GM20000 (cell line): ENCODE results near the gene LCLAT1.

Source experiments
- DNase-seq: peaks from one replicate; pipeline ENCODE4 v3.0.0; 2012; ENCODE audit warnings: low spot score
- TF ChIP-seq, protein P1 (sequence below): IDR thresholded peaks from 2 replicates; pipeline ENCODE4 v1.5.1; 2012; ENCODE audit warnings: mild to moderate bottlenecking, control low read depth; ENCODE audit errors: extremely low read depth, missing control alignments

The LCLAT1 gene

DNA sequence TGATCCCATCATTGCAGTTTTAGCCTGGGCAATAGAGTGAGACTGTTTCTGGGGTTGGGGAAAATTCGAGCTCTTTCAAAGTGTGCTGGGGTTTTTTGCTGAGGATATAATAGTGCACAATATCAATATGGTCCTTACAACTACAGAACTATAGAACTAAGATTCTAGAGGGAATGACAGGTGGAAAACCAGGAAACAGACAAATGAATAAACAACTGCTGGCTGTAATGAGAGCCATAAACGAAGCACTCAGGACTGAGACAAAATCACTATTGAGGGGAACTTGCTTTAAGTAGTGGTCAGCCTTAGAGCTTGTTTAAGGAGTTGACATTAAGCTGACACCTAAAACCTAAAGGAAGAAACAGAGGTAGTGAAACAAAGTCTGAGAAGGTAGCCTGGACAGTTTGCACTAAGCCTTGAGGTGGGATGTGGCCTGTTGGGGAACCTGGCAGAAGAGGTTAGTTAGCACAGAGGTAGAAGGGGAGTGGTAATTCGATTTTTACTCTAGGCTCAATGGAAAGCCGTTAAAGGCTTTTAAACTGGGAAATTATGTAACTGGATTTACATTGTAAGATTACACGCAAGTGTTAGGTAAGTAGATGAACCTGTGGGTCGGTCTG lies 33.8 kb downstream of the LCLAT1 start:
- TF ChIP-seq, protein P1, sequence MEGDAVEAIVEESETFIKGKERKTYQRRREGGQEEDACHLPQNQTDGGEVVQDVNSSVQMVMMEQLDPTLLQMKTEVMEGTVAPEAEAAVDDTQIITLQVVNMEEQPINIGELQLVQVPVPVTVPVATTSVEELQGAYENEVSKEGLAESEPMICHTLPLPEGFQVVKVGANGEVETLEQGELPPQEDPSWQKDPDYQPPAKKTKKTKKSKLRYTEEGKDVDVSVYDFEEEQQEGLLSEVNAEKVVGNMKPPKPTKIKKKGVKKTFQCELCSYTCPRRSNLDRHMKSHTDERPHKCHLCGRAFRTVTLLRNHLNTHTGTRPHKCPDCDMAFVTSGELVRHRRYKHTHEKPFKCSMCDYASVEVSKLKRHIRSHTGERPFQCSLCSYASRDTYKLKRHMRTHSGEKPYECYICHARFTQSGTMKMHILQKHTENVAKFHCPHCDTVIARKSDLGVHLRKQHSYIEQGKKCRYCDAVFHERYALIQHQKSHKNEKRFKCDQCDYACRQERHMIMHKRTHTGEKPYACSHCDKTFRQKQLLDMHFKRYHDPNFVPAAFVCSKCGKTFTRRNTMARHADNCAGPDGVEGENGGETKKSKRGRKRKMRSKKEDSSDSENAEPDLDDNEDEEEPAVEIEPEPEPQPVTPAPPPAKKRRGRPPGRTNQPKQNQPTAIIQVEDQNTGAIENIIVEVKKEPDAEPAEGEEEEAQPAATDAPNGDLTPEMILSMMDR = no peak
- no peak for DNase-seq

GRCh38 chr2:30481323-30481800 lies 34.3 kb downstream of the LCLAT1 start:
- no peak for DNase-seq
- TF ChIP-seq, protein P1 = no peak

DNA sequence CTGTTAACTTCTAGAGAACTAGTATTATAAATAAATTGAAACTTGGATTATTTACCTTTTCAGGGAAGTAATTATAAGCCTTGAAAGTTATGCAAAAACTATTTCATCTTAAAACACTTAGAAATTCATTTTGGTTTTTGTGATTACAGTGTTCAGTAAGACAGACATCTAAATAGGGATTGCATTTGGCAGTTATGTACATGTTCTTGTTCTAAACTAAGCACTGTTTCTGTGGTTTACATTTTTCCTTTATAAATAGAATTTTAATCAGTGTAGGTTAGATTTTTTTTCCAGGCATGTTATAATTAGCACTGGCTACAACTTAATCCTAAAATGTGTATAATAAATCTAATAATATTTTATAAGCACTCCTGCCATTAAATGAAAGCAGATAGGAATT lies 35.0 kb downstream of the LCLAT1 start:
- DNase-seq = no peak
- TF ChIP-seq, protein P1 = no peak

- TF ChIP-seq, protein P1 = no peak
Observed at GRCh38 chr2:30484145-30484544, 37.1 kb downstream of the LCLAT1 start.

DNA sequence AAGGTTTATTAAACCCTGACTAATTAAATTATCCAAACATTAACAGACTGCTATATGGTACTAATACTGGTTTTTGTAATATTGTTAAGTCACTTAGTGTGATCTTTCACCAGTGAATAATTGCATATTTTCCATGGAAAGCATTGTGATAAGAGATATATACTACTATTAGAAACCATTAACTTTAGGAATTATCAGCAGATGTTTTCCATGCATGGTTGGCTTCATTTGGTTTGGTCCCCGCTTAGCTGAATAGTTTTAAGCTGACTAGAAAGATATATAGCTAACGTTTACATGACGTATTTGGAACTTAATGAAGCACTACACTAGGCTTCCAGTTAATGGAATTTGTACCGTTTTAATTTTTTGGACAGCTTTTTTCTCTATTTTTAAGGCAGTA lies 37.9 kb downstream of the LCLAT1 start:
- TF ChIP-seq, protein P1 = no peak
- DNase-seq = no peak

More at GRCh38 chr2:30484145-30484544, 37.1 kb downstream of the LCLAT1 start:
- DNase-seq = no peak

DNA sequence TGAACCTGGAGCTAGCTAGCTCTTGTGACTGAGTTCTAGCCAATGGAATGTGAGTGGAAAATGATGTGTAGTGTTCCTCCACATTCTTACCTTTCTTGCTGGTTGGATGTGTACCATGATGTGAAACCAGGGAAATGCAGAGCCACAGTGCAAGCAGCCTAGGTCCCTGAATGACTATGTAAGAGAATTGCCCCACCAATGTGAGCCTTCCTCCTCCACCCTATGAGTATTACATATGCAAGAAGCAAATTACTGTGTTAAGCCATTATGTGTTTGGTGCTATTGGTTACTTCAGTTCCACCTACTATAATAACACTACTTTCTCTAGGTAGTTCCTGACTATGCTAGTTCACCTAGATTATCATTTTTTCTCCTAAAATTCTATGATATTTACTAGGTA lies 39.6 kb downstream of the LCLAT1 start:
- DNase-seq = no peak

DNA sequence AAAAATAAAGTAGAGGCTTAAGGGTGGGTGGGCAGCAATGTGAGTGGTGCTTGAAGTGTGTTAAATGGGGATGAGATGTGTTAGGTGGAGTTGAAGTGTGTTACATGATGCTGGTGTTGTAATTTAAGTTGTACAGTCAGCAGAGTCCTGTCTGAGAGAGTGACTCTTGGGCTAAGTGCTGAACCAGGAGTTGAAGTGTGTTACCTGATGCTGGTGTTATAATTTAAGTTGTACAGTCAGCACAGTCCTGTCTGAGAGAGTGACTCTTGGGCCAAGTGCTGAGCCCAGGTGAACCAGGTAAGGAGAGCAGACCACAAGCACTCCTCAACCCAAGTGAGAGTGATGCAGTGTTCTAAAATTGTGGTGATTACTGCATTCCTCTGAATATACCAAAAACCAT lies 40.6 kb downstream of the LCLAT1 start:
- DNase-seq = no peak
- TF ChIP-seq, protein P1 = no peak

More for the DNA sequence above, 39.6 kb downstream of the LCLAT1 start:
- TF ChIP-seq, protein P1 = no peak
